K562 (cell line): Measurements from ENCODE around the gene CCDC60. TPM values are rescaled to one million over a fixed set of nuclear protein-coding genes. Genes with fewer than 3 reads are reported as not detected.
A peak's percentile ranks its signal among the peaks of the same experiment; 100 is the strongest.

Experiments used
- ATAC-seq: fragments of 200-7000 bp; cut with Tn5 transposase; 3 replicates; pipeline ENCODE4 v1.9.1; 2020; ENCODE audit warnings: moderate library complexity
- BruUV-seq: library from RNA; stranded (reverse); fragments of 400-500 nt; replicated peaks from 2 replicates; lab custom pipeline; 2021; lab: Mats Ljungman, UMichigan
- CTCF ChIA-PET: fragments of 300-600 bp; formaldehyde crosslinking; extraction: SDS; loops from one replicate; lab custom pipeline; 2021; ENCODE audit warnings: low intra/inter-chr PET ratio; lab: Yijun Ruan, JAX
- POLR2A ChIA-PET: fragments of 300-600, 350-650 bp; sonication (Branson Sonifier 250); formaldehyde crosslinking; extraction: SDS; loops from one replicate; lab custom pipeline; 2021; ENCODE audit warnings: antibody characterized with exemption, inconsistent platforms; lab: Yijun Ruan, JAX
- DNase-seq, 4 experiments: peaks; one replicate each; pipeline versions ENCODE4 v3.0.0 to v3.0.0-alpha.2; 2011 to 2018; ENCODE audit warnings: low spot score in 3 of 4, mixed read lengths in 3 of 4; ENCODE audit errors: extremely low read depth in 1 of 4
- FAIRE-seq: peaks from 2 replicates; lab custom pipeline; 2011; peaks lifted over from hg19 to GRCh38; lab: Jason Lieb, UNC
- H2AFZ ChIP-seq: 2 replicates; pipeline ENCODE4 v1.6.0; 2011; ENCODE audit warnings: low read depth, low read length, control low read depth, inconsistent platforms
- H3K27ac ChIP-seq: fragments of 200-600 bp; 3 replicates; pipeline ENCODE4 v1.8.0; 2011; ENCODE audit warnings: low read depth, mild to moderate bottlenecking, control low read depth, inconsistent platforms, low read length, moderate library complexity, mixed read lengths; ENCODE audit errors: extremely low read depth
- H3K27me3 ChIP-seq, 2 experiments: fragments of 300-600 bp in 1 of 2; 2 replicates in 1 of 2; 3 replicates in 1 of 2; pipeline versions ENCODE4 v1.6.0 to v1.8.0; 2011; ENCODE audit warnings: inconsistent platforms in 2 of 2, low read length in 2 of 2, mild to moderate bottlenecking in 1 of 2, mixed read lengths in 1 of 2, moderate library complexity in 1 of 2; ENCODE audit not compliant: control insufficient read depth in 2 of 2, insufficient read depth in 2 of 2
- H3K36me3 ChIP-seq: fragments of 300-600 bp; 3 replicates; pipeline ENCODE4 v1.8.0; 2011; ENCODE audit warnings: mild to moderate bottlenecking, low read length, inconsistent platforms; ENCODE audit not compliant: control insufficient read depth, insufficient read depth
- H3K4me1 ChIP-seq, 2 experiments: fragments of 200-600 bp in 1 of 2; replicated peaks in 1 of 2; 2 replicates in 1 of 2; 3 replicates in 1 of 2; pipeline versions ENCODE4 v1.5.1 to v1.8.0; 2011; ENCODE audit warnings: inconsistent platforms in 2 of 2, low read length in 2 of 2, mild to moderate bottlenecking in 1 of 2, mixed read lengths in 1 of 2, moderate library complexity in 1 of 2; ENCODE audit not compliant: control insufficient read depth in 2 of 2, insufficient read depth in 2 of 2
- H3K4me2 ChIP-seq: 2 replicates; pipeline ENCODE4 v1.6.1; 2011; ENCODE audit warnings: low read length, control low read depth, inconsistent platforms, mixed read lengths; ENCODE audit not compliant: insufficient read depth
- H3K4me3 ChIP-seq: fragments of 200-600 bp; sonication (generic), shearing (Covaris generic); 2 replicates; pipeline ENCODE4 v1.5.1; 2016; ENCODE audit warnings: control low read depth, inconsistent platforms
- H3K79me2 ChIP-seq: fragments of 200-600 bp; 3 replicates; pipeline ENCODE4 v1.8.0; 2011; ENCODE audit warnings: low read length, inconsistent platforms; ENCODE audit not compliant: control insufficient read depth, insufficient read depth
- H3K9ac ChIP-seq, 2 experiments: 2 replicates each; pipeline versions ENCODE4 v1.6.0 to v1.6.1; 2011; ENCODE audit warnings: low read depth in 2 of 2, low read length in 2 of 2, control low read depth in 1 of 2, inconsistent platforms in 1 of 2, mild to moderate bottlenecking in 1 of 2, mixed read lengths in 1 of 2; ENCODE audit not compliant: insufficient read depth in 1 of 2
- H3K9me1 ChIP-seq: one replicate; pipeline ENCODE4 v1.6.0; 2011; ENCODE audit warnings: inconsistent platforms, mild to moderate bottlenecking, low read length, moderate library complexity; ENCODE audit not compliant: control insufficient read depth, insufficient read depth
- H3K9me3 ChIP-seq: replicated peaks from 2 replicates; pipeline ENCODE4 v1.5.1; 2011; ENCODE audit warnings: low read depth, low read length, inconsistent platforms; ENCODE audit not compliant: control insufficient read depth, insufficient read depth
- H4K20me1 ChIP-seq: replicated peaks from 2 replicates; pipeline ENCODE4 v1.6.1; 2011; ENCODE audit warnings: low read length, inconsistent platforms, mixed read lengths; ENCODE audit not compliant: control insufficient read depth, insufficient read depth
- CSDE1 ChIP-seq, 2 experiments: fragments of 450-650 bp; IDR thresholded peaks; 2 replicates each; pipeline ENCODE4 v1.6.1; 2016; ENCODE audit warnings: mild to moderate bottlenecking in 1 of 2
- GATAD2B ChIP-seq: fragments of 450-650 bp; IDR thresholded peaks from 2 replicates; pipeline ENCODE4 v1.6.1; 2017; ENCODE audit warnings: mild to moderate bottlenecking, borderline replicate concordance
- HES1 ChIP-seq: fragments of 450-650 bp; IDR thresholded peaks from 2 replicates; pipeline ENCODE4 v1.6.1; 2016; ENCODE audit warnings: low read depth, mild to moderate bottlenecking, moderate library complexity
- IRF2 ChIP-seq: sonication (generic); formaldehyde crosslinking; IDR thresholded peaks from 2 replicates; pipeline ENCODE4 v1.8.1; 2022; ENCODE audit warnings: mild to moderate bottlenecking, missing genetic modification reagents
- MAFG ChIP-seq: fragments of 450-650 bp; conservative IDR thresholded peaks from 2 replicates; pipeline ENCODE4 v1.6.1; 2016; ENCODE audit warnings: missing genetic modification characterization, missing compliant biosample characterization
- MTF1 ChIP-seq: fragments of 250-450 bp; sonication (Bioruptor Pico); IDR thresholded peaks from 2 replicates; pipeline ENCODE4 v1.9.0; 2021; ENCODE audit warnings: moderate library complexity, mild to moderate bottlenecking, inconsistent platforms, borderline replicate concordance
- MYNN ChIP-seq, 2 experiments: sonication (generic); formaldehyde crosslinking in 1 of 2; IDR thresholded peaks; 2 replicates each; pipeline versions ENCODE4 v1.5.0 to v1.6.1; 2016 to 2020; ENCODE audit warnings: antibody characterized with exemption in 1 of 2, missing genetic modification reagents in 1 of 2
- POLR2AphosphoS5 ChIP-seq: IDR thresholded peaks from 2 replicates; pipeline ENCODE4 v1.6.1; 2011; ENCODE audit warnings: mild to moderate bottlenecking, low read depth, low read length, moderate library complexity; ENCODE audit not compliant: control insufficient read depth, insufficient read depth
- SPI1 ChIP-seq: IDR thresholded peaks from 2 replicates; pipeline ENCODE4 v1.6.1; 2011; ENCODE audit warnings: low read depth, low read length, control low read depth, borderline replicate concordance
- THAP7 ChIP-seq: fragments of 250-450 bp; sonication (Bioruptor Pico); IDR thresholded peaks from 2 replicates; pipeline ENCODE4 v1.5.0; 2021
- ZNF184 ChIP-seq: sonication (generic); formaldehyde crosslinking; IDR thresholded peaks from 2 replicates; pipeline ENCODE4 v1.5.0; 2020; ENCODE audit warnings: missing genetic modification reagents
- ZNF23 ChIP-seq: fragments of 250-450 bp; sonication (Bioruptor Pico); IDR thresholded peaks from 2 replicates; pipeline ENCODE4 v1.4.0; 2020; ENCODE audit warnings: mild to moderate bottlenecking
- ZNF644 ChIP-seq: fragments of 200-800 bp; sonication (Bioruptor generic); IDR thresholded peaks from 2 replicates; pipeline ENCODE4 v1.6.1; 2016; ENCODE audit warnings: low read depth, missing genetic modification characterization, missing compliant biosample characterization
- in situ Hi-C: fragments of 300-500 bp; cut with MboI; formaldehyde crosslinking; loops from 4 replicates; pipeline ENCODE4 v1.15.0; 2018; ENCODE audit warnings: inconsistent platforms, mixed read lengths
- intact Hi-C: fragments of 100-400 bp; cut with micrococcal nuclease; formaldehyde crosslinking; loops from 2 replicates; pipeline ENCODE4 v1.14.2; 2022
- polyA plus RNA-seq, 8 experiments: library from polyadenylated mRNA; depleted of rRNA in 4 of 8; stranded (reverse) in 5 of 8; unstranded in 3 of 8; fragments of >200 nt; fragmentation: Nextera tagmentation in 2 of 8; fragmentation: Illumina TruSeq in 1 of 8; extraction: Ambion mirVana in 2 of 8; extraction: Trizol in 1 of 8; gene quantifications; 2 replicates each; pipeline versions ENCODE4 v1.2.1 to v1.2.3, GENCODE V29; 2011 to 2014; ENCODE audit warnings: inconsistent platforms in 1 of 8, missing spikeins in 1 of 8
- total RNA-seq, 7 experiments: library from RNA; depleted of rRNA in 6 of 7; stranded (reverse); fragments of >200 nt in 6 of 7; fragmentation: Illumina TruSeq in 2 of 7; extraction: Trizol in 2 of 7; gene quantifications; 2 replicates each; pipeline versions ENCODE4 v1.2.1 to v1.2.3, GENCODE V29; 2011 to 2021; ENCODE audit warnings: low replicate concordance in 1 of 7
- TF ChIP-seq, protein P1 (sequence below): fragments of 250-450 bp; sonication (Bioruptor Pico); IDR thresholded peaks from 2 replicates; pipeline ENCODE4 v1.6.1; 2021; ENCODE audit warnings: mild to moderate bottlenecking

Gene CCDC60
- total and polyA plus RNA-seq, 9 of the 15 experiments (the other 6 are each of a cell fraction or from before 2014, with no cell fraction given), result not detected

DNA sequence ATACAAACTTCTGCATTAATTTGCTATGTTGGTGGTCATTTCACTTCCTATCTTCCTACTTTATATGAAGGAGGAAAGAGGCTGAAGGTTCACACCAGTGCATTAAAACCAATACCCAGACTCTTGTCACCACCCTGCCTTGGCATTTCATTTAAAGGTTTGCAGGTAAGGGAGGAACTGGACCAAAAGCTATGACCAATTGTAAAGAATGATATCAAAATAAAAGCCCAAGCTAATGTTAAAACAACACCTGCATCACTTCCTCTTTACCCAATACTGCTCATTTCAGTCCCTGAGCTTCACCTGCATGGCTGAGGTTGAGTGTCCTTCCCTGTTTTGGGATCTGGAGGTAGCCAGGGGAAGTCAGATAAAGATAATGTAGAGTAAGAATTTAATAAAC lies 211.8 kb downstream of the CCDC60 start:
- Histone ChIP-seq H2AFZ (no peak overlapping the region), H3K4me1 (no peaks in the 10 kb centered on the region), H3K27ac (no peak overlapping the region), H3K36me3 (no peaks in the 10 kb centered on the region), H3K9ac (no peak overlapping the region), H3K9me3 (no peaks in the 10 kb centered on the region), H3K27me3 (no peaks in the 10 kb centered on the region; a peak in 2 of 5 replicates), H3K4me2 (no peak overlapping the region), H4K20me1 (no peaks in the 10 kb centered on the region), H3K9me1 (no peaks in the 10 kb centered on the region), H3K79me2 (no peaks in the 10 kb centered on the region), H3K4me3 (no peak overlapping the region)
- no TSS peak for BruUV-seq
- DNase-seq (no peak), FAIRE-seq (no peak), ATAC-seq (no peak)
- CTCF ChIA-PET, result no interaction called here
- TF ChIP-seq POLR2AphosphoS5 (no peak), MAFG (tag) (no peak), SPI1 (peak; percentile 29; the same call in 1 of the 2 replicates), ZNF184 (CRISPR knock-in tag) (no peak), GATAD2B (no peak), ZNF644 (no peak), THAP7 (CRISPR knock-in tag) (no peak), IRF2 (CRISPR knock-in tag) (no peak), HES1 (no peak), MYNN (IDR thresholded peaks at IDR 0.05) (0 out of 2 replicates have a peak, but pooled peaks have one; percentile 39), MYNN (CRISPR knock-in tag; IDR thresholded peaks at IDR 0.05) (no peak), MTF1 (no peak), ZNF23 (CRISPR knock-in tag) (no peak), CSDE1 (IDR thresholded peaks at IDR 0.05) (no peak)
- TF ChIP-seq, protein P1, sequence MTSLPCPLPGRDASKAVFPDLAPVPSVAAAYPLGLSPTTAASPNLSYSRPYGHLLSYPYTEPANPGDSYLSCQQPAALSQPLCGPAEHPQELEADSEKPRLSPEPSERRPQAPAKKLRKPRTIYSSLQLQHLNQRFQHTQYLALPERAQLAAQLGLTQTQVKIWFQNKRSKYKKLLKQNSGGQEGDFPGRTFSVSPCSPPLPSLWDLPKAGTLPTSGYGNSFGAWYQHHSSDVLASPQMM, result no peak
- intact Hi-C loops, result no loop called here
- in situ Hi-C loops, result no loop called here
- POLR2A ChIA-PET, result interaction anchor here (0.6 to 1.0 kb wide), 2 partner anchors 24 to 70 kb away, joined by 3 read pairs; no protein-coding TSS in a partner anchor
